GM12875 (cell line): ENCODE results near the gene IQUB.

Experiments used
- H3K4me3 ChIP-seq: one replicate; pipeline ENCODE4 v1.5.1; 2011; ENCODE audit warnings: low read depth, low read length, control low read depth
- CTCF ChIP-seq: IDR thresholded peaks from 2 replicates; pipeline ENCODE4 v1.5.1; 2011; ENCODE audit warnings: low read depth, mild to moderate bottlenecking, control low read depth, inconsistent platforms, low read length, moderate library complexity, borderline replicate concordance; ENCODE audit not compliant: insufficient read depth

The IQUB gene

GRCh38 chr7:123435080-123435700, 99.2 kb downstream of the IQUB start:
- no peak overlapping the region for H3K4me3 ChIP-seq
- TF ChIP-seq CTCF, result no peak

DNA sequence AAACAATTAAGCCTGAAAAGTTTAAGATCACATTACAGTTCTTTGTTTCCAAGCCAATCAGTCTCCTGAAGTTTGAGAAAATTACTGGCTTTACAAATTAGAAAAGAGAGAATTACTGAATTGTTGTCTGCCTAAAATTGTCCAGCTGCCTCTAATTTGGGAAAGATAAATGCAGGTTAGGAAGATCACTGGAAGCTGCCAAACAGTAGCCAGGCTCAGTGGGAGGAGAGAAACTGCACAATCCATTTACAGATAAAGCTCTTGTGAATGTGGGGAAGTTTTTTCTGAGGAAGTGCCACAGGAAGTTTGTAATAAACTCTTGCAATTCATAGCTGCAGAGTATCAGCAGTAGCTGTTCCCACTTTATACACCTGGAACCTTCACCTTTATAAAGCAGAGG, 100.7 kb downstream of the IQUB start:
- H3K4me3 ChIP-seq, result no peak overlapping the region
- no peak for TF ChIP-seq CTCF

- no peak for TF ChIP-seq CTCF
- no peak overlapping the region for H3K4me3 ChIP-seq
Observed at GRCh38 chr7:123432601-123433000, 101.8 kb downstream of the IQUB start.

DNA sequence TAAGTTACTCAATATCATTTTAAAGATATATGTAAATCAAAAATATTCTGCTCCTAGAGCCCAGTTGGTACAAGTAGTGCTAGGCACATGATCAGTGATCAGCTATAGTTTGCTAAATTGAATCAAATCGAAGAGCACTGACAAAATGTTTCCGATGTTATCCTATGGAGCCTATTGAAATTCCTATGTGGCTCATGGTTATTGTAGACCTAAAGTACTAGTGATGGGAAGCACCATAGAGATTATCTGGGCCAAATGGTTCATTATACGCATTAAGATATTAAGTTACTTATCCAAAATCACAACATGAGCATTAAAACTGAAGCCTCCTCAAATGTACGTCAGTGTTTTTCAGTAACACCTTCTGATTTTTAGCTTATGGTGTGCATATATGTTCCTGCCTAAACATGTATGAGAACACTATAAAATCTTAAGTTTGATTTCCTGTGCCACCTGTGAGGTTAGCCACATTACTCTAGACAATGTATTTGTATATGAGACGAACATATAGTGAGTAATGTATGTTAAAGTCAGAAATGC, 103.2 kb downstream of the IQUB start:
- no peak overlapping the region for H3K4me3 ChIP-seq
- no peak for TF ChIP-seq CTCF

DNA sequence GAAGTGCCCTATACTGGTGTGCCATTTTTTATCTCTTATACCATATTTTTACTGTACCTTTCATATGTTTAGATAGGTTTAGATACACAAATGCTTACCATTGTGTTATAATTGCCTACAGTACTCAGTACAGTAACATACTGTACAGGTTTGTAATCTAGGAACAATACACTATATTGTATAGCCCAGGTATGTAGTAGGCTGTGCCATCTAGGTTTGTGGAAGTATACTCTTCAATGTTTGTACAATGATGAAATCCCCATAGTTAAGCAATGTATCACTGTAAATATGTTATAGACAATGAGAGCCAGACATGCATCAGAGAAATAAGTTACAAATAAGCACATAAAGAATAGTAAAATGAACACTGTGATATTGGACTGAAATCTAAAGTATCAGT, 109.1 kb downstream of the IQUB start:
- no peak for TF ChIP-seq CTCF
- H3K4me3 ChIP-seq, result no peak overlapping the region

DNA sequence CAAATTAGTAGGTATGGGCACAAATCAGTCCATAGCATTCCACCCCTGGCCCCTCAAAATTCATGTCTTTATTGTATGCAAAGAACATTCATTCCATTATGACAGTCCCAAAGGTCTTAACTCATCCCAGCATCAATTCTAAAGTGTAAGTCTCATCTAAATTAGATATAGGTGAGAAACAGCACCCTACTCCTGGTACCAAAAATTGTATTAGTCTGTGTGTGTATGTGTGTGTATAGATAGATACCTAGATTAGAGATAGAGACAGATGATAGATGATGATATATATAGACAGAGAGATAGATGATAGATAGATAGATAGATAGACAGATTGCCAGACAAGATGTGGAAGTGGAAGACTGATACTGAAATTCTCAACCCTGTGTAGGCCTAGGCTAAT, 109.9 kb downstream of the IQUB start:
- H3K4me3 ChIP-seq, result no peak overlapping the region
- TF ChIP-seq CTCF, result no peak

GRCh38 chr7:123423622-123424021, 110.8 kb downstream of the IQUB start:
- H3K4me3 ChIP-seq, result no peak overlapping the region
- no peak for TF ChIP-seq CTCF
